H9 (cell line): ENCODE measurements around the gene DNAI1. TPM values are rescaled to one million over a fixed set of nuclear protein-coding genes. Genes with fewer than 3 reads are reported as not detected.

ENCODE experiments used
- DNase-seq: peaks from one replicate; pipeline ENCODE4 v3.0.0-alpha.2; 2017
- H2AFZ ChIP-seq: one replicate; pipeline ENCODE4 v1.6.1; 2013; ENCODE audit warnings: mild to moderate bottlenecking, low read length, control low read depth, moderate library complexity
- H2AK5ac ChIP-seq: 2 replicates; pipeline ENCODE4 v1.6.1; 2013; ENCODE audit warnings: low read length, control low read depth, mixed read lengths; ENCODE audit not compliant: insufficient read length
- H2BK120ac ChIP-seq: one replicate; pipeline ENCODE4 v1.6.1; 2013; ENCODE audit warnings: low read depth, mild to moderate bottlenecking, low read length, control low read depth, inconsistent platforms; ENCODE audit not compliant: poor library complexity, severe bottlenecking
- H2BK12ac ChIP-seq: 2 replicates; pipeline ENCODE4 v1.6.1; 2013; ENCODE audit warnings: low read length, control low read depth, mixed read lengths, low read depth; ENCODE audit not compliant: insufficient read length
- H2BK15ac ChIP-seq: 2 replicates; pipeline ENCODE4 v1.6.1; 2013; ENCODE audit warnings: low read depth, low read length, control low read depth
- H2BK20ac ChIP-seq: one replicate; pipeline ENCODE4 v1.6.1; 2013; ENCODE audit warnings: low read depth, mild to moderate bottlenecking, low read length, control low read depth, inconsistent platforms; ENCODE audit not compliant: poor library complexity, severe bottlenecking
- H2BK5ac ChIP-seq: 2 replicates; pipeline ENCODE4 v1.6.1; 2013; ENCODE audit warnings: low read length, control low read depth, mixed read lengths; ENCODE audit not compliant: insufficient read length
- H3K14ac ChIP-seq: 2 replicates; pipeline ENCODE4 v1.6.1; 2013; ENCODE audit warnings: low read length, control low read depth; ENCODE audit not compliant: insufficient read depth
- H3K18ac ChIP-seq: 2 replicates; pipeline ENCODE4 v1.6.1; 2013; ENCODE audit warnings: low read depth, mild to moderate bottlenecking, mixed read lengths, low read length, control low read depth; ENCODE audit not compliant: insufficient read length
- H3K23ac ChIP-seq: 2 replicates; pipeline ENCODE4 v1.6.1; 2013; ENCODE audit warnings: low read length, control low read depth, mixed read lengths, low read depth; ENCODE audit not compliant: insufficient read length
- H3K23me2 ChIP-seq: 2 replicates; pipeline ENCODE4 v1.6.1; 2013; ENCODE audit warnings: low read depth, mild to moderate bottlenecking, mixed read lengths, low read length, control low read depth; ENCODE audit not compliant: insufficient read length, poor library complexity, severe bottlenecking
- H3K27ac ChIP-seq: 2 replicates; pipeline ENCODE4 v1.5.1; 2013; ENCODE audit warnings: low read length, control low read depth, mixed read lengths, low read depth; ENCODE audit not compliant: insufficient read length
- H3K27me3 ChIP-seq: 2 replicates; pipeline ENCODE4 v1.6.1; 2013; ENCODE audit warnings: low read length, control low read depth, inconsistent platforms; ENCODE audit not compliant: insufficient read depth
- H3K4ac ChIP-seq: 2 replicates; pipeline ENCODE4 v1.6.1; 2013; ENCODE audit warnings: low read depth, mild to moderate bottlenecking, control low read depth, inconsistent platforms, low read length, moderate library complexity
- H3K4me1 ChIP-seq: 2 replicates; pipeline ENCODE4 v1.6.1; 2013; ENCODE audit warnings: low read length, control low read depth, inconsistent platforms; ENCODE audit not compliant: insufficient read depth
- H3K4me2 ChIP-seq: 2 replicates; pipeline ENCODE4 v1.6.1; 2013; ENCODE audit warnings: low read length, control low read depth, mixed read lengths; ENCODE audit not compliant: insufficient read length, insufficient read depth
- H3K56ac ChIP-seq: 2 replicates; pipeline ENCODE4 v1.6.1; 2013; ENCODE audit warnings: low read depth, mild to moderate bottlenecking, mixed read lengths, low read length, control low read depth; ENCODE audit not compliant: insufficient read length
- H3K79me1 ChIP-seq: 2 replicates; pipeline ENCODE4 v1.6.1; 2013; ENCODE audit warnings: low read depth, mild to moderate bottlenecking, moderate library complexity, low read length, control low read depth, inconsistent platforms; ENCODE audit not compliant: insufficient read depth, poor library complexity, severe bottlenecking
- H3K79me2 ChIP-seq: 2 replicates; pipeline ENCODE4 v1.6.1; 2013; ENCODE audit warnings: low read length, control low read depth, inconsistent platforms; ENCODE audit not compliant: insufficient read depth
- H3K9ac ChIP-seq: 2 replicates; pipeline ENCODE4 v1.6.1; 2013; ENCODE audit warnings: low read length, control low read depth, mixed read lengths; ENCODE audit not compliant: insufficient read length; ENCODE audit errors: extremely low read depth
- H3K9me3 ChIP-seq: one replicate; pipeline ENCODE4 v1.6.1; 2013; ENCODE audit warnings: low read depth, low read length, inconsistent platforms; ENCODE audit not compliant: control insufficient read depth
- H3T11ph ChIP-seq: one replicate; pipeline ENCODE4 v1.6.1; 2013; ENCODE audit warnings: mild to moderate bottlenecking, low read length, control low read depth, inconsistent platforms
- H4K20me1 ChIP-seq: one replicate; pipeline ENCODE4 v1.6.1; 2013; ENCODE audit not compliant: control insufficient read depth, insufficient read length, insufficient read depth
- H4K5ac ChIP-seq: 2 replicates; pipeline ENCODE4 v1.6.1; 2013; ENCODE audit warnings: low read depth, mild to moderate bottlenecking, mixed read lengths, low read length, control low read depth; ENCODE audit not compliant: insufficient read length
- H4K8ac ChIP-seq: replicated peaks from 2 replicates; pipeline ENCODE4 v1.6.1; 2013; ENCODE audit warnings: low read length, control low read depth, mixed read lengths, low read depth; ENCODE audit not compliant: insufficient read length
- H4K91ac ChIP-seq: 2 replicates; pipeline ENCODE4 v1.6.1; 2013; ENCODE audit warnings: low read depth, mild to moderate bottlenecking, moderate library complexity, mixed read lengths, low read length, control low read depth; ENCODE audit not compliant: insufficient read length
- H3K27ac Mint-ChIP-seq, 3 experiments: 2 replicates in 2 of 3; 3 replicates in 1 of 3; pipeline ENCODE4 v1.8.0; 2020 to 2021; ENCODE audit warnings: mixed read lengths in 3 of 3, mild to moderate bottlenecking in 1 of 3, moderate library complexity in 1 of 3
- H3K27me3 Mint-ChIP-seq: 2 replicates; pipeline ENCODE4 v1.8.0; 2021; ENCODE audit warnings: low read depth, mild to moderate bottlenecking, moderate library complexity, mixed read lengths
- H3K36me3 Mint-ChIP-seq, 3 experiments: 2 replicates in 2 of 3; 3 replicates in 1 of 3; pipeline ENCODE4 v1.8.0; 2020 to 2021; ENCODE audit warnings: low read depth in 3 of 3, mixed read lengths in 3 of 3; ENCODE audit not compliant: insufficient read depth in 1 of 3
- H3K4me1 Mint-ChIP-seq, 2 experiments: 2 replicates each; pipeline ENCODE4 v1.8.0; 2020; ENCODE audit warnings: mixed read lengths in 2 of 2
- H3K4me3 Mint-ChIP-seq, 2 experiments: 2 replicates in 1 of 2; 3 replicates in 1 of 2; pipeline ENCODE4 v1.8.0; 2020 to 2021; ENCODE audit warnings: mild to moderate bottlenecking in 2 of 2, mixed read lengths in 2 of 2, moderate library complexity in 1 of 2
- H3K9me3 Mint-ChIP-seq, 2 experiments: 2 replicates in 1 of 2; 3 replicates in 1 of 2; pipeline ENCODE4 v1.8.0; 2020; ENCODE audit warnings: mild to moderate bottlenecking in 2 of 2, mixed read lengths in 2 of 2, moderate library complexity in 1 of 2
- WGBS: extraction: QIAGEN DNeasy Blood & Tissue Kit; methylation state at CpG from one replicate; pipeline ENCODE4 v1.1.7; 2013; ENCODE audit warnings: missing lambda C conversion rate, low lambda C conversion rate, mixed read lengths; ENCODE audit not compliant: insufficient read length; ENCODE audit errors: extremely low coverage; 5-methylcytosine and 5-hydroxymethylcytosine counted together
- total RNA-seq: library from RNA; stranded (reverse); gene quantifications from 2 replicates; pipeline ENCODE4 v1.2.1, GENCODE V29; 2021
- TF ChIP-seq, protein P1 (sequence below): fragments of 200-600 bp; sonication (generic); conservative IDR thresholded peaks from 3 replicates; pipeline ENCODE4 v1.8.0; 2021; ENCODE audit warnings: antibody characterized with exemption, mild to moderate bottlenecking

The DNAI1 gene
- total RNA-seq, 1 experiment from 2014 or later, result 0.22 TPM

DNA sequence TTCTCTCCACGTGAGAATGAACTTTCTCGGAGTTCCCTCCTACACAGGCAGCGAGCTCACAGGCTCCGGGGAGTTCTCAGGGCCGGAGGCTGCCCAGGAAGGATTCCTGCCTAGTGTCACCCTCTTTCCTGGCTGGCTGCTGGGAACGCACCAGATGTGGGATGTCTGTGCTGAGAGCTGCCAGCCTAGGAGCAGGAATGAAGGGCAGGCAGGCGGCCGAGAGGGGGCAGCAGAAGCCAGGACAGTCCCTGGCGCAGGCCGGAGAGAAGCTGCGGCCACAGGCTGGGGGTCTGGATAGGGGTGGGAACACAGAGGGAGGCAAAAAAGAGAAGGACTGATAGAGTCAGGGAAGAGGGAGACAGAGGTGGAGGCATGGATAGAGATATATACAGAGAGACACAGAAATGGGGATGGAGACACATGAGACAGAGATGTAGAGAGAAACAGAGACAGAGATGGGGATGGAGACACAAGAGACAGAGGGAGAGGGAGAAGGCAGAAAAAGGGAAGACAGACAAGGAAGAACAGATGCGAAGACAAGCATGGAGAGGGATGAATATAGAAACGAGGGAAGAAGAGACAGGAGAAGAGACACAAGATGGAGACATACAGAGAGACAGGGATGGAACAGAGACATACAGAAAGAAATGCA lies 89.5 kb downstream of the DNAI1 start:
- H2BK20ac ChIP-seq, result no peak overlapping the region
- H4K20me1 ChIP-seq, result no peaks in the 10 kb centered on the region
- no peaks in the 10 kb centered on the region for H3K79me1 ChIP-seq
- H3K9ac ChIP-seq, result no peak overlapping the region
- H4K8ac ChIP-seq, result no peak overlapping the region
- no peak overlapping the region for H2BK5ac ChIP-seq
- Mint-ChIP-seq H3K36me3 (no peaks in the 10 kb centered on the region), H3K4me3 (no peak overlapping the region), H3K27ac (no peak overlapping the region), H3K9me3 (no peaks in the 10 kb centered on the region), H3K4me1 (peaks cover 0 to 6% of the 10 kb centered on the region in 2 experiments; a peak in 2 of 4 replicates), H3K27me3 (peaks cover 17% of the 10 kb centered on the region)
- no peak overlapping the region for H2AFZ ChIP-seq
- DNase-seq, result peak; percentile 83
- H4K5ac ChIP-seq, result no peak overlapping the region
- no peak overlapping the region for H2AK5ac ChIP-seq
- WGBS, result no CpG with 5 or more reads among the region's 13 CpGs
- TF ChIP-seq, protein P1, sequence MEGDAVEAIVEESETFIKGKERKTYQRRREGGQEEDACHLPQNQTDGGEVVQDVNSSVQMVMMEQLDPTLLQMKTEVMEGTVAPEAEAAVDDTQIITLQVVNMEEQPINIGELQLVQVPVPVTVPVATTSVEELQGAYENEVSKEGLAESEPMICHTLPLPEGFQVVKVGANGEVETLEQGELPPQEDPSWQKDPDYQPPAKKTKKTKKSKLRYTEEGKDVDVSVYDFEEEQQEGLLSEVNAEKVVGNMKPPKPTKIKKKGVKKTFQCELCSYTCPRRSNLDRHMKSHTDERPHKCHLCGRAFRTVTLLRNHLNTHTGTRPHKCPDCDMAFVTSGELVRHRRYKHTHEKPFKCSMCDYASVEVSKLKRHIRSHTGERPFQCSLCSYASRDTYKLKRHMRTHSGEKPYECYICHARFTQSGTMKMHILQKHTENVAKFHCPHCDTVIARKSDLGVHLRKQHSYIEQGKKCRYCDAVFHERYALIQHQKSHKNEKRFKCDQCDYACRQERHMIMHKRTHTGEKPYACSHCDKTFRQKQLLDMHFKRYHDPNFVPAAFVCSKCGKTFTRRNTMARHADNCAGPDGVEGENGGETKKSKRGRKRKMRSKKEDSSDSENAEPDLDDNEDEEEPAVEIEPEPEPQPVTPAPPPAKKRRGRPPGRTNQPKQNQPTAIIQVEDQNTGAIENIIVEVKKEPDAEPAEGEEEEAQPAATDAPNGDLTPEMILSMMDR, result peak; percentile 91
- no peak overlapping the region for H3K23ac ChIP-seq
- no peak overlapping the region for H3K4me2 ChIP-seq
- no peak overlapping the region for H3K14ac ChIP-seq
- H3K27me3 ChIP-seq, result no peaks in the 10 kb centered on the region
- H2BK120ac ChIP-seq, result no peak overlapping the region
- no peak overlapping the region for H3K27ac ChIP-seq
- H3K56ac ChIP-seq, result no peak overlapping the region
- H3K9me3 ChIP-seq, result no peaks in the 10 kb centered on the region
- H3K18ac ChIP-seq, result no peak overlapping the region
- no peak overlapping the region for H3K4ac ChIP-seq
- H3K4me1 ChIP-seq, result no peaks in the 10 kb centered on the region
- no peak overlapping the region for H2BK12ac ChIP-seq
- H3T11ph ChIP-seq, result no peak overlapping the region
- no peak overlapping the region for H2BK15ac ChIP-seq
- no peaks in the 10 kb centered on the region for H3K23me2 ChIP-seq
- no peak overlapping the region for H4K91ac ChIP-seq
- H3K79me2 ChIP-seq, result no peaks in the 10 kb centered on the region
